Measurements from ENCODE around the gene COG8.
A peak's percentile ranks its signal among the peaks of the same experiment; 100 is the strongest.

Gene COG8

GRCh38 chr16:69339289-69340094, at the start of gene COG8, which contains the start of gene NIP7:
TSS of gene COG8 (minus strand) at chr16:69339564. CDS start at chr16:69339552, 12 bp downstream.
TSS of gene NIP7 (plus strand) at chr16:69339772. CDS start at chr16:69339830, 58 bp downstream.
- peak within 1 kb of the TSS; percentile 99 for H3K4me3 ChIP-seq (replicated peaks; ENCODE audit: low read depth, low read length)
- peak; percentile 97 for DNase-seq (ENCODE audit: extremely low read depth, low read depth)
- TF ChIP-seq CTCF (IDR thresholded peaks at IDR 0.05; ENCODE audit: low read depth, low read length, missing control alignments), result peak; percentile 71

GRCh38 chr16:69386596-69386995, 47.2 kb upstream of the COG8 start:
- H3K4me3 ChIP-seq (replicated peaks; ENCODE audit: low read depth, low read length), result peak overlapping the region; percentile 85; the same call in 1 of the 2 replicates
- TF ChIP-seq CTCF (IDR thresholded peaks at IDR 0.05; ENCODE audit: low read depth, low read length, missing control alignments), result no peak
- no peak for DNase-seq (ENCODE audit: extremely low read depth, low read depth)

DNA sequence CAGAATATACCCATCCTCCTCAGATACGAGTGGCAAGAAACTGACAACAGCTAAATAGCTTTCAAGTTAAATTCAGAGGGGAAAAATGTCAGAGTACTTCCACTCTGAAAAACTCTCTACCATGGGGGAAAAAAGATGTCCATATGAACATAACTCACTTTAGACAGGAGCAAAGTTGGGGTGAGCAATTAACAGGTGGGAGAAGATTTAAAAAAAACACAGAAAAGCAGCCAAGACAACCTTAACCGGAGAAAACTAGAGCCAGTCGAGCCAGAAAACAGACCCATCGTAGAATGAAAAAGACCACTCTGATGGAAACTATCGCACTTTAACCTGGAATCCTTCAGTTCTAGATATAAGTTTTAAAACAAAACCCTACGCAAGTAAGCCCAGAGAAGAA, 45.6 kb upstream of the COG8 start:
- DNase-seq (ENCODE audit: extremely low read depth, low read depth), result no peak
- no peak for TF ChIP-seq CTCF (IDR thresholded peaks at IDR 0.05; ENCODE audit: low read depth, low read length, missing control alignments)
- peak overlapping the region; percentile 85 for H3K4me3 ChIP-seq (replicated peaks; ENCODE audit: low read depth, low read length)

DNA sequence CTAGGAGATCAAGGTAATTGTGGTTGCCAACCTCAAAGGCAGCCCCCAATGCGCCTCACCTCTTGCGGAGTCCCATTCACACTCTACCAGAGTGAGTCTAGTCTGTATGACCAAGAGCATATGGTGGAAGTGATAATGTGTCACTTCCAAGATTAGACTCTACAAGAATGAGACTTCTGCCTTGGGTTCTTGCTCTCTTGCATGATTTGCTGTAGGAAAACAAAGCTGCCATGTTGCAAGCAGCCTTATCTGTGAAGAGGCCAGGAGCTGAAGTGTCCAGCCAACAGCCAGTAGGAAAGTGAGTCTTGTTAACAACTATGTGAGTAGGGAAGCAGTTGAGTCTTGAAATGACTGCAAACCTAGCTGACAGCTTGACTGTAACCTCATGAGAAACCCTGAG, 43.1 kb upstream of the COG8 start:
- H3K4me3 ChIP-seq (replicated peaks; ENCODE audit: low read depth, low read length), result no peak overlapping the region
- no peak for DNase-seq (ENCODE audit: extremely low read depth, low read depth)
- no peak for TF ChIP-seq CTCF (IDR thresholded peaks at IDR 0.05; ENCODE audit: low read depth, low read length, missing control alignments)

DNA sequence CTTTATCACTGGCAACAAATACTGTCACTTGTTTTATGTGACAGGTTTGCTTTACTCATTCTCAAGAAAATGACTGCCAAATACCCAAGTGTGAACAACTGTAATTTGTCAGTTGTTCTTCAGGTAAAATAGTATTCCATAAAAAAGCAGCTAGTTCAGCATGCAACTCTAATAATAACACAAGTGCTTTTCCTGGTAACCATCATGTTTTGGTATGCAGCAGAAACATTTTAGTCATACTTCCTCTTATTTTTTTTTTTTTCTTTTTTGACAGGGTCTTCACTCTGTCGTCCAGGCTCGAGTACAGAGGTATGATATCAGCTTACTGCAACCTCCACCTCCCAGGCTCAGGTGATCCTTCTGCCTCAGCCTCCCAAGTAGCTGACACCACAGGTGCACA, 41.9 kb upstream of the COG8 start:
- no peak overlapping the region for H3K4me3 ChIP-seq (replicated peaks; ENCODE audit: low read depth, low read length)
- DNase-seq (ENCODE audit: extremely low read depth, low read depth), result no peak
- TF ChIP-seq CTCF (IDR thresholded peaks at IDR 0.05; ENCODE audit: low read depth, low read length, missing control alignments), result no peak

DNA sequence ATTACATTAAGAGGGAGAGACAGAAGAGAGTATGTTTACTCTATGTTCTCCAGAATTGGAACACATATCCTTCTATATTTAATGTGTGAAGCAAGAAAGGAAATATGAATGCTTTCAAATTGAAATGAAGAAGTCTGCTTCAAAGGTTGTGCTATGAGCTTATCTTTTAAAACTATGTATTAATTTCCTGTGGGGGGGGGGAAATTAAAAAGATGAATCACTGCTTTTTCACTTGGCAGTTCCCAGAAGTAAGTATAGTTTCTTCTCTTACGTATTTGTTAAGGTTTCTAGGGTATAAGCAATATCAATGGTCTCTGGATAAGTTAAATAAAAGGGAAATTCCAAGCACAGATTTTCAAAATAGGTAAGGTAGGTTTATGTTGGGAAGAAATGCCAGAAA, 39.4 kb upstream of the COG8 start:
- DNase-seq (ENCODE audit: extremely low read depth, low read depth), result no peak
- no peak for TF ChIP-seq CTCF (IDR thresholded peaks at IDR 0.05; ENCODE audit: low read depth, low read length, missing control alignments)

More for the DNA sequence above, 39.4 kb upstream of the COG8 start:
- H3K4me3 ChIP-seq (replicated peaks; ENCODE audit: low read depth, low read length), result no peak overlapping the region
